Measurements from ENCODE around the gene LEPR. TPM values are rescaled to one million over a fixed set of nuclear protein-coding genes. Genes with fewer than 3 reads are reported as not detected.
"Not testable (repeated sequence)": the region's sequence is repeated elsewhere in the genome, so short reads cannot be mapped to it uniquely, and the experiment has no call there.

The LEPR gene
- total RNA-seq, 1 experiment from 2014 or later, result 3.0 TPM

DNA sequence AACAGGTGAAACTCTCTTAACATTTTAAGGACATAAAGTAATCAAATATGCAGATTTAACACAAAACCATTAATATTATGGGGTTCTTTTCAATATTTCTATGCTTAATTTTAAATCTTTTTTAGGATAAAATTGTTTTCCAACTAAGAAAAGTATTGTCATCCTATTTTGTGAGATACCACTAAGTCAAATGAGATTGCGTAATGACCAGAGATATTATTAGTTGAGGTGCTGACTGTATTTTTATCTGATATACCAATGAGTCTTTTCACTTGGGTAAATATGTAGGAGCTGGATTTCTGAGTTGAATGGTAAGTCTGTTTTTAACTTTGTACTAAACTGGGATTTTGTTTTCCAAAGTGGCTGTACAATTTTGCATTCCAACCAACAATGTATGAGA lies 25.4 kb downstream of the LEPR start:
- BruUV-seq (replicated peaks), result no TSS peak
- in situ Hi-C loops (cut with HindIII; ENCODE audit: low pct_unique_long_range_greater_than_20kb, low sequenced_read_pairs), result no loop called here
- CTCF ChIA-PET, result no interaction called here

DNA sequence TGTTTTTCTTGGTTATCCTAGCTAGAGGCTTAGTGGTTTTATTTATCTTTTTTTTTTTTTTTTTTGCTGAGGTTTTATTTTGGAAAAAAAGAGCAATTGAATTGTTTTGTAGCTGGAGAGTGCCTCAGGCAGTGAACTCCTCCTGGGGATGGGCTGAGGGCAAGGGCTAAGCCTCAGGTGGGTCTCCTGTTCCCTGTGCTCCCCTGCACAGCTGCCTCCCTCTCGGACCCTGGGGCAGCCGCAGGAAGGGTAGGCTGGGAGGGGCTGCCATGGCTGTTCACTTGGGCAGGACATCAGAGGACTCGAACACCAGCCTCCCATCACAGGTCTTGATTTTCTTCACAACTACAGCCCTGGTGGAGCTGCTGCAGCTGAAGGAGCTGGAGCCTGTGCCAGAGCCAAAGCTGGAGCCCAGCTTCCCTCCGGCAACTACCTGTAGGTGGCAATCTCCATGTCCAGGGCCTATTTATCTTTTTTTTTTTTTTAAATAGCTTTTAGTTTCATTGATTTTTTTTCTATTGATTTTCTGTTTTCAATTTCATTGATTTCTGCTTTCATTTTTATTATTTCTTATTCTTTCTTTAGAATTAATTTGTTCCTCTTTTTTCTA lies 28.9 kb downstream of the LEPR start:
- Histone ChIP-seq H3K9me3 (ENCODE audit: control insufficient read depth, insufficient read depth, low read depth, low read length) (no peaks in the 10 kb centered on the region), H3K27me3 (ENCODE audit: control insufficient read depth, insufficient read depth, low read length) (no peaks in the 10 kb centered on the region), H3K27ac (ENCODE audit: low read length) (no peak overlapping the region), H3K4me3 (ENCODE audit: low read depth in 2 of 2, low read length in 2 of 2) (no peak overlapping the region), H3K4me1 (ENCODE audit: control insufficient read depth, insufficient read depth, low read length) (no peaks in the 10 kb centered on the region), H3K36me3 (ENCODE audit: control insufficient read depth, insufficient read depth, low read length) (no peaks in the 10 kb centered on the region)
- no peak for ATAC-seq
- no peak for DNase-seq (ENCODE audit: low read depth, low spot score)
- ChIA-PET POLR2A (interaction anchor here (0.6 kb wide), 1 partner anchor 275 kb away, joined by 4 read pairs; no protein-coding TSS in a partner anchor), CTCF (interaction anchor here (0.7 to 1.0 kb wide), 3 partner anchors 9 to 238 kb away, joined by 4 to 8 read pairs (median 4); no protein-coding TSS in a partner anchor)
- no TSS peak for BruUV-seq (replicated peaks)
- in situ Hi-C loops (cut with HindIII; ENCODE audit: low pct_unique_long_range_greater_than_20kb, low sequenced_read_pairs), result no loop called here
- intact Hi-C loops (cut with micrococcal nuclease; ENCODE audit: unreplicated experiment), result no loop called here
- TF ChIP-seq, protein P1, sequence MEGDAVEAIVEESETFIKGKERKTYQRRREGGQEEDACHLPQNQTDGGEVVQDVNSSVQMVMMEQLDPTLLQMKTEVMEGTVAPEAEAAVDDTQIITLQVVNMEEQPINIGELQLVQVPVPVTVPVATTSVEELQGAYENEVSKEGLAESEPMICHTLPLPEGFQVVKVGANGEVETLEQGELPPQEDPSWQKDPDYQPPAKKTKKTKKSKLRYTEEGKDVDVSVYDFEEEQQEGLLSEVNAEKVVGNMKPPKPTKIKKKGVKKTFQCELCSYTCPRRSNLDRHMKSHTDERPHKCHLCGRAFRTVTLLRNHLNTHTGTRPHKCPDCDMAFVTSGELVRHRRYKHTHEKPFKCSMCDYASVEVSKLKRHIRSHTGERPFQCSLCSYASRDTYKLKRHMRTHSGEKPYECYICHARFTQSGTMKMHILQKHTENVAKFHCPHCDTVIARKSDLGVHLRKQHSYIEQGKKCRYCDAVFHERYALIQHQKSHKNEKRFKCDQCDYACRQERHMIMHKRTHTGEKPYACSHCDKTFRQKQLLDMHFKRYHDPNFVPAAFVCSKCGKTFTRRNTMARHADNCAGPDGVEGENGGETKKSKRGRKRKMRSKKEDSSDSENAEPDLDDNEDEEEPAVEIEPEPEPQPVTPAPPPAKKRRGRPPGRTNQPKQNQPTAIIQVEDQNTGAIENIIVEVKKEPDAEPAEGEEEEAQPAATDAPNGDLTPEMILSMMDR (IDR thresholded peaks at IDR 0.05), result peak; percentile 24; the same call in 1 of the 2 replicates
- TF ChIP-seq, protein P2, sequence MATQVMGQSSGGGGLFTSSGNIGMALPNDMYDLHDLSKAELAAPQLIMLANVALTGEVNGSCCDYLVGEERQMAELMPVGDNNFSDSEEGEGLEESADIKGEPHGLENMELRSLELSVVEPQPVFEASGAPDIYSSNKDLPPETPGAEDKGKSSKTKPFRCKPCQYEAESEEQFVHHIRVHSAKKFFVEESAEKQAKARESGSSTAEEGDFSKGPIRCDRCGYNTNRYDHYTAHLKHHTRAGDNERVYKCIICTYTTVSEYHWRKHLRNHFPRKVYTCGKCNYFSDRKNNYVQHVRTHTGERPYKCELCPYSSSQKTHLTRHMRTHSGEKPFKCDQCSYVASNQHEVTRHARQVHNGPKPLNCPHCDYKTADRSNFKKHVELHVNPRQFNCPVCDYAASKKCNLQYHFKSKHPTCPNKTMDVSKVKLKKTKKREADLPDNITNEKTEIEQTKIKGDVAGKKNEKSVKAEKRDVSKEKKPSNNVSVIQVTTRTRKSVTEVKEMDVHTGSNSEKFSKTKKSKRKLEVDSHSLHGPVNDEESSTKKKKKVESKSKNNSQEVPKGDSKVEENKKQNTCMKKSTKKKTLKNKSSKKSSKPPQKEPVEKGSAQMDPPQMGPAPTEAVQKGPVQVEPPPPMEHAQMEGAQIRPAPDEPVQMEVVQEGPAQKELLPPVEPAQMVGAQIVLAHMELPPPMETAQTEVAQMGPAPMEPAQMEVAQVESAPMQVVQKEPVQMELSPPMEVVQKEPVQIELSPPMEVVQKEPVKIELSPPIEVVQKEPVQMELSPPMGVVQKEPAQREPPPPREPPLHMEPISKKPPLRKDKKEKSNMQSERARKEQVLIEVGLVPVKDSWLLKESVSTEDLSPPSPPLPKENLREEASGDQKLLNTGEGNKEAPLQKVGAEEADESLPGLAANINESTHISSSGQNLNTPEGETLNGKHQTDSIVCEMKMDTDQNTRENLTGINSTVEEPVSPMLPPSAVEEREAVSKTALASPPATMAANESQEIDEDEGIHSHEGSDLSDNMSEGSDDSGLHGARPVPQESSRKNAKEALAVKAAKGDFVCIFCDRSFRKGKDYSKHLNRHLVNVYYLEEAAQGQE (IDR thresholded peaks at IDR 0.05; ENCODE audit: insufficient read depth in 1 of 2, low read depth in 2 of 2, low read length in 1 of 2), result no peak
- TF ChIP-seq POLR2AphosphoS5 (IDR thresholded peaks at IDR 0.05; ENCODE audit: low read depth, low read length) (no peak), SIN3A (IDR thresholded peaks at IDR 0.05; ENCODE audit: borderline replicate concordance, insufficient read depth, low read depth, low read length) (no peak), TCF7L2 (IDR thresholded peaks at IDR 0.05; ENCODE audit: low read depth, low read length) (no peak)

More for the DNA sequence above, 25.4 kb downstream of the LEPR start:
- ATAC-seq, result no peak
- TF ChIP-seq, protein P2 (IDR thresholded peaks at IDR 0.05; ENCODE audit: insufficient read depth in 1 of 2, low read depth in 2 of 2, low read length in 1 of 2), result no peak
- no peak for TF ChIP-seq POLR2AphosphoS5 (IDR thresholded peaks at IDR 0.05; ENCODE audit: low read depth, low read length)
- TF ChIP-seq, protein P1 (IDR thresholded peaks at IDR 0.05), result no peak
- Histone ChIP-seq H3K4me3 (ENCODE audit: low read depth in 2 of 2, low read length in 2 of 2) (no peak overlapping the region), H3K27ac (ENCODE audit: low read length) (no peak overlapping the region), H3K27me3 (ENCODE audit: control insufficient read depth, insufficient read depth, low read length) (no peaks in the 10 kb centered on the region), H3K36me3 (ENCODE audit: control insufficient read depth, insufficient read depth, low read length) (no peaks in the 10 kb centered on the region), H3K9me3 (ENCODE audit: control insufficient read depth, insufficient read depth, low read depth, low read length) (no peaks in the 10 kb centered on the region), H3K4me1 (ENCODE audit: control insufficient read depth, insufficient read depth, low read length) (no peaks in the 10 kb centered on the region)
- POLR2A ChIA-PET, result no interaction called here
- intact Hi-C loops (cut with micrococcal nuclease; ENCODE audit: unreplicated experiment), result no loop called here
- DNase-seq (ENCODE audit: low read depth, low spot score), result no peak

DNA sequence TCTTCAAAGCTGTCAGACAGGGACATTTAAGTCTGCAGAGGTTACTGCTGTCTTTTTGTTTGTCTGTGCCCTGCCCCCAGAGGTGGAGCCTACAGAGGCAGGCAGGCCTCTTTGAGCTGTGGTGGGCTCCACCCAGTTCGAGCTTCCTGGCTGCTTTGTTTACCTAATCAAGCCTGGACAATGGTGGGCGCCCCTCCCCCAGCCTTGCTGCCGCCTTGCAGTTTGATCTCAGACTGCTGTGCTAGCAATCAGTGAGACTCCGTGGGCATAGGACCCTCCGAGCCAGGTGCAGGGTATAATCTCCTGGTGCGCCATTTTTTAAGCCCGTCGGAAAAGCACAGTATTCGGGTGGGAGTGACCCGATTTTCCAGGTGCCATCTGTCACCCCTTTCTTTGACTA lies 35.2 kb downstream of the LEPR start:
- ATAC-seq; CTCF ChIA-PET; H3K27ac ChIP-seq (ENCODE audit: low read length); H3K4me3 ChIP-seq (ENCODE audit: low read depth in 2 of 2, low read length in 2 of 2); in situ Hi-C loops (cut with HindIII; ENCODE audit: low pct_unique_long_range_greater_than_20kb, low sequenced_read_pairs); H3K9me3 ChIP-seq (ENCODE audit: control insufficient read depth, insufficient read depth, low read depth, low read length); H3K4me1 ChIP-seq (ENCODE audit: control insufficient read depth, insufficient read depth, low read length); H3K27me3 ChIP-seq (ENCODE audit: control insufficient read depth, insufficient read depth, low read length); BruUV-seq (replicated peaks); POLR2A ChIA-PET; DNase-seq (ENCODE audit: low read depth, low spot score); H3K36me3 ChIP-seq (ENCODE audit: control insufficient read depth, insufficient read depth, low read length); intact Hi-C loops (cut with micrococcal nuclease; ENCODE audit: unreplicated experiment): not testable (repeated sequence)
